Gastrocnemius medialis (tissue), 4 donors: ENCODE data around the gene ACSL5. TPM values are rescaled to one million over a fixed set of nuclear protein-coding genes. Genes with fewer than 3 reads are reported as not detected.

ENCODE experiments used
- ATAC-seq, 2 donors: fragments of 150-250 bp; one replicate each; pipeline ENCODE4 v1.9.1; 2016
- DNase-seq, 2 donors: peaks; one replicate each; pipeline ENCODE4 v3.0.0-alpha.2; 2019
- H3K27ac ChIP-seq, 4 donors: fragments of 200-600 bp; sonication (generic); 1 replicate in 1 of 4; 2 replicates in 3 of 4; pipeline ENCODE4 v1.5.1; 2016 to 2018; ENCODE audit warnings: mild to moderate bottlenecking in 2 of 4, moderate library complexity in 1 of 4
- H3K27me3 ChIP-seq, 3 donors: fragments of 200-600 bp; sonication (generic) in 2 of 3; 1 replicate in 1 of 3; 2 replicates in 2 of 3; pipeline versions ENCODE4 v1.5.1 to v1.6.0; 2016 to 2019; ENCODE audit warnings: mild to moderate bottlenecking in 1 of 3, moderate library complexity in 1 of 3
- H3K36me3 ChIP-seq, 2 donors: fragments of 200-600 bp; sonication (generic) in 1 of 2; one replicate each; pipeline ENCODE4 v1.5.1; 2017 to 2018
- H3K4me1 ChIP-seq, 2 donors: fragments of 200-600 bp; sonication (generic) in 1 of 2; one replicate each; pipeline ENCODE4 v1.5.1; 2016 to 2017; ENCODE audit warnings: mild to moderate bottlenecking in 2 of 2
- H3K4me3 ChIP-seq, 4 donors: fragments of 200-600 bp; sonication (generic) in 3 of 4; 1 replicate in 1 of 4; 2 replicates in 3 of 4; pipeline ENCODE4 v1.5.1; 2016 to 2019; ENCODE audit warnings: mild to moderate bottlenecking in 2 of 4
- H3K9me3 ChIP-seq, 3 donors: fragments of 200-600 bp; sonication (generic) in 2 of 3; 1 replicate in 1 of 3; 2 replicates in 2 of 3; pipeline ENCODE4 v1.5.1; 2016 to 2019
- CTCF ChIP-seq, 5 experiments: fragments of 450-650 bp in 3 of 5; fragments of 200-600 bp in 2 of 5; sonication (generic) in 2 of 5; IDR thresholded peaks in 4 of 5; conservative IDR thresholded peaks in 1 of 5; 1 replicate in 4 of 5; 2 replicates in 1 of 5; pipeline ENCODE4 v1.5.1; 2016 to 2019; ENCODE audit warnings: antibody characterized with exemption in 5 of 5, mild to moderate bottlenecking in 3 of 5, moderate library complexity in 3 of 5
- POLR2A ChIP-seq, 2 donors: fragments of 450-650 bp; IDR thresholded peaks; one replicate each; pipeline ENCODE4 v1.6.1; 2017; ENCODE audit warnings: antibody characterized with exemption in 2 of 2, mild to moderate bottlenecking in 2 of 2, moderate library complexity in 2 of 2
- in situ Hi-C, 4 donors: fragments of 200-750 bp; cut with MboI; loops; one replicate each; pipeline versions ENCODE4 v1.15.0 to v1.8.0; 2017; ENCODE audit warnings: low sequenced_read_pairs in 4 of 4
- intact Hi-C: fragments of 100-400 bp; cut with DNase I; formaldehyde crosslinking; loops from one replicate; pipeline ENCODE4 v1.15.1; 2023; ENCODE audit warnings: low total_unique reads
- total RNA-seq, 4 donors: library from RNA; depleted of rRNA; stranded (reverse); fragments of >200 nt; gene quantifications; one replicate each; pipeline versions ENCODE4 v1.1.0 to v1.2.3, GENCODE V29; 2016

Gene ACSL5
- total RNA-seq, 4 donors from 2014 or later = 2.2 to 4.1 (median 3.1) TPM

GRCh38 chr10:112438356-112438755 lies 64.4 kb downstream of the ACSL5 start:
- TF ChIP-seq POLR2A (IDR thresholded peaks at IDR 0.05) (no peak), CTCF (IDR thresholded peaks at IDR 0.05 in 4 of 5, conservative IDR thresholded peaks at IDR 0.05 in 1 of 5) (no peak)
- DNase-seq = no peak
- in situ Hi-C loops (loop anchor here in 3 of 4 donors (25.0 kb wide), 1 partner anchor 251 kb away; the partner anchor contains the start of gene GPAM (in 3 of the 3)), intact Hi-C loops (no loop called here)
- Histone ChIP-seq H3K36me3 (peaks cover 5 to 84% of the 10 kb centered on the region in 2 donors), H3K27ac (no peak overlapping the region), H3K9me3 (no peaks in the 10 kb centered on the region), H3K27me3 (no peaks in the 10 kb centered on the region), H3K4me1 (no peaks in the 10 kb centered on the region), H3K4me3 (no peak overlapping the region)
- ATAC-seq = no peak

GRCh38 chr10:112441520-112441919 lies 67.6 kb downstream of the ACSL5 start:
- Histone ChIP-seq H3K9me3 (no peaks in the 10 kb centered on the region), H3K27me3 (no peaks in the 10 kb centered on the region), H3K4me1 (peaks cover 8 to 11% of the 10 kb centered on the region in 2 donors), H3K4me3 (no peak overlapping the region), H3K27ac (no peak overlapping the region), H3K36me3 (peaks cover 5 to 80% of the 10 kb centered on the region in 2 donors)
- intact Hi-C loops (no loop called here), in situ Hi-C loops (loop anchor here in 3 of 4 donors (25.0 kb wide), 1 partner anchor 254 kb away; the partner anchor contains the start of gene GPAM (in 3 of the 3))
- no peak for TF ChIP-seq POLR2A (IDR thresholded peaks at IDR 0.05)
- TF ChIP-seq CTCF (IDR thresholded peaks at IDR 0.05 in 4 of 5, conservative IDR thresholded peaks at IDR 0.05 in 1 of 5) = no peak
- DNase-seq = no peak
- ATAC-seq = no peak

GRCh38 chr10:112442063-112442462 lies 68.1 kb downstream of the ACSL5 start:
- Histone ChIP-seq H3K4me3 (no peak overlapping the region), H3K36me3 (peaks cover 5 to 74% of the 10 kb centered on the region in 2 donors), H3K9me3 (no peaks in the 10 kb centered on the region), H3K4me1 (peaks cover 8 to 11% of the 10 kb centered on the region in 2 donors), H3K27me3 (no peaks in the 10 kb centered on the region), H3K27ac (no peak overlapping the region)
- intact Hi-C loops = no loop called here
- no peak for TF ChIP-seq POLR2A (IDR thresholded peaks at IDR 0.05)
- ATAC-seq = no peak
- DNase-seq = no peak
- in situ Hi-C loops = loop anchor here in 3 of 4 donors (25.0 kb wide), 1 partner anchor 255 kb away; the partner anchor contains the start of gene GPAM (in 3 of the 3)

GRCh38 chr10:112446055-112446854 lies 72.3 kb downstream of the ACSL5 start:
- in situ Hi-C loops (loop anchor here in 3 of 4 donors (25.0 kb wide), 1 partner anchor 259 kb away; the partner anchor contains the start of gene GPAM (in 3 of the 3)), intact Hi-C loops (loop anchor here (1.0 to 5.0 kb wide), 2 partner anchors 26 to 264 kb away; partner anchors contain the start of gene GPAM)
- Histone ChIP-seq H3K27ac (peak overlapping the region; percentile 88 to 95 (median 92)), H3K36me3 (peaks cover 0 to 38% of the 10 kb centered on the region in 2 donors), H3K9me3 (no peaks in the 10 kb centered on the region), H3K27me3 (no peaks in the 10 kb centered on the region), H3K4me3 (peak overlapping the region; percentile 65 to 100 (median 92)), H3K4me1 (peaks cover 18 to 19% of the 10 kb centered on the region in 2 donors)
- ATAC-seq = peak; percentile 37 to 55
- TF ChIP-seq CTCF (IDR thresholded peaks at IDR 0.05 in 4 of 5, conservative IDR thresholded peaks at IDR 0.05 in 1 of 5) (no peak), POLR2A (IDR thresholded peaks at IDR 0.05) (peak in 1 of 2 donors; percentile 41)
- no peak for DNase-seq
